GM20431 (cell line): Measurements from ENCODE around the gene ZFYVE21.
"Not testable (repeated sequence)": the region's sequence is repeated elsewhere in the genome, so short reads cannot be mapped to it uniquely, and the experiment has no call there.

ENCODE experiments used
- in situ Hi-C: fragments of 300-500 bp; cut with MseI, MboI; formaldehyde crosslinking; loops from one replicate; pipeline ENCODE4 v1.15.0; 2020; ENCODE audit warnings: low sequenced_read_pairs; ENCODE audit not compliant: unreplicated experiment

Gene ZFYVE21

GRCh38 chr14:103753774-103754173 is 38.2 kb downstream of the ZFYVE21 start:
- in situ Hi-C loops = no loop called here

GRCh38 chr14:103755060-103755459 is 39.5 kb downstream of the ZFYVE21 start:
- in situ Hi-C loops = no loop called here

GRCh38 chr14:103758059-103758776 is 42.6 kb downstream of the ZFYVE21 start:
- in situ Hi-C loops = no loop called here

- in situ Hi-C loops = no loop called here
Observed at GRCh38 chr14:103762036-103762435, 46.4 kb downstream of the ZFYVE21 start.

- in situ Hi-C loops = no loop called here
Observed at GRCh38 chr14:103762541-103762940, 46.9 kb downstream of the ZFYVE21 start.

GRCh38 chr14:103763730-103764488 is 48.3 kb downstream of the ZFYVE21 start:
- in situ Hi-C loops = no loop called here

GRCh38 chr14:103765526-103765925 is 49.9 kb downstream of the ZFYVE21 start:
- in situ Hi-C loops = no loop called here

- in situ Hi-C loops = no loop called here
Observed at GRCh38 chr14:103767336-103767894, 51.8 kb downstream of the ZFYVE21 start.

GRCh38 chr14:103770500-103770899 is 54.9 kb downstream of the ZFYVE21 start:
- in situ Hi-C loops = no loop called here

- in situ Hi-C loops = no loop called here
Observed at GRCh38 chr14:103770902-103771301, 55.3 kb downstream of the ZFYVE21 start.

GRCh38 chr14:103772078-103772712 is 56.6 kb downstream of the ZFYVE21 start:
- in situ Hi-C loops = no loop called here

GRCh38 chr14:103773521-103773920 is 57.9 kb downstream of the ZFYVE21 start:
- in situ Hi-C loops = no loop called here

GRCh38 chr14:103775506-103775905 is 59.9 kb downstream of the ZFYVE21 start:
- in situ Hi-C loops = no loop called here

- in situ Hi-C loops = not testable (repeated sequence)
Observed at GRCh38 chr14:103776319-103776718, 60.7 kb downstream of the ZFYVE21 start.

- in situ Hi-C loops = no loop called here
Observed at GRCh38 chr14:103782376-103782775, 66.8 kb downstream of the ZFYVE21 start.
